NCI-H446 (cell line): ENCODE measurements around the gene SNCA.

Source experiments
- DNase-seq, 2 experiments: peaks; one replicate each; lab custom pipeline; 2025; lab: John Stamatoyannopoulos, UW

The SNCA gene

DNA sequence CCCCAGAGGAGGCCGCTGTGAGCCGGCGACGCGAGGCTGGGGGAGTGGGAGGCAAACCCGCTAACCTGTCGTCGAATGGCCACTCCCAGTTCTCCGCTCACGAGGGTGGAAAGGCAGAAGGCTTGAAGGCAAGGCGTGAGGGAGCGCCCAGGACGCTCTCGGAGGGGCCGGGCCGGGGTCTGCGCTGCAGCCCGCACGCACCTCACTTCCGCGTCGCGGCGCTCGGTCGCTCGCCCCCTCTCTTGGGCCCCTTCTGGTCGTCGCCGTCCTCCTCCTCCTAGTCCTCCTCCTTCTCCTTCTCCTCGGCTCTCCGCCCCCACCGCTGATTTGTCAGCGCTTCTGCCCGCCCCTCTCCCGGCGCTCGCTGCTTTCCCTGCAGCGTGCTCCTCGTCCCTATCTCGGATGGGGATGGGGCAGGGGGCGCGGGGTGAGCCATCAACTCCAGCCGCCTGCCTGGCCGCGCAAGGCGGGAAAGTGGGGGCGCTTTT is at the start of gene SNCA:
SNCA (minus strand) TSS at position 265 of the 488 bp plus-strand sequence. CDS start 1,494 bp downstream, outside the sequence.
- peak; percentile 82 to 89 for DNase-seq

DNA sequence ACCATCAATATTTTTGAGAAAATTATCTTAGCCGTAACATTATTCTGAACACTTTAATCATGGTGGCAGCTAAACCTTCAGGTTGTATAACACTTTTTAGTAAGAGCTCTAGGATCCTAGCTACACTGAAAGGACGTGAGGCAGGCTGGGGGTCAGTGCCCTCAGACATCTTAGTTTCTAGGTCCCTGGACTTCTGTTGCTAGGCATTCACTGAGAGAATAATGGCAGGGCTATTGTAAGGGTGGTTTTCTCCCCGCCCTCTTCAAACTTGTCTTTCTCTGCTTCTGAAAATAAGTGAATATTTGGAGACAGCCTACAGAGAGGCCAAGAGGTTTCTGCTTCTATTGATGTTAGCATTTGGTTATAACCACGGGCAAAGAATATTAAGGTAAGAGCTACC is 42.3 kb upstream of the SNCA start:
- no peak for DNase-seq

- DNase-seq = no peak
Measured at GRCh38 chr4:89878611-89879010, 41.6 kb upstream of the SNCA start.

DNA sequence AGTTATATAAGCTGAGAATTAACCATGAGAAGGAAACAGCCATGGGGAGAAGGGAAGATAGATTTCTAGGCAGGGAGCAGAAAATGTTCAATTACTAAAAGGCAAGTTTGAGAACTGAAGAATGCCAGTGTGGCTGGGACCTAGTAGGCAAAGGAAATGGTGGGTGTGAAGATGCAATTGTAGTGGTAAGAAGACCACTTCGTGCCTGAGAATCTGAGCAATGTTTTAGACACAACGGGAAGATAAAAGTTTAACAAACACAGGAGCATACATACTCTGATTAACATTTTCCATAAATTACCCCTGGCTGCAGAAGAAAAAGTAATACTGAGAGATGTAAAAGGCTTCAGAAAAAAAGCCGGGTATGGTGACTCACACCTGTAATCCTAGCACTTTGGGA is 39.6 kb upstream of the SNCA start:
- no peak for DNase-seq

DNA sequence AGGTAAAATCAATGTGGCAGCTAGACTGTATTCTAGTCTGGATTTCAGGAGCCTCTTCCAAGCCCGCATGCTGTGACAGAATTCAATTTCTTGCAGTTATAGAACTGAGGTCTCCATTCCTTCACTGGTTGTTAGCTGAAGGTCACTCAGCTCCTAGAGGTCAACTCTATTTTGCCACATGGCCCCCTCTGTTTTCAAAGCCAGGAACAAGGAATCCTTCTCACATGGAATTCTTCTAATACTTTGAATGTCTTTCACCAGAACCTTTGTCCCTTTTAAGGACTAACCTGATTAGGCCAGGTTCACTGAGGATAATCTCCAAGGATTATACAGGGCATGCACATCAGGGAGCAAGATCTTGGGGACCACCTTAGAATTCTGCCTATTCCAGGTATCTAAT is 34.2 kb upstream of the SNCA start:
- DNase-seq = no peak

DNA sequence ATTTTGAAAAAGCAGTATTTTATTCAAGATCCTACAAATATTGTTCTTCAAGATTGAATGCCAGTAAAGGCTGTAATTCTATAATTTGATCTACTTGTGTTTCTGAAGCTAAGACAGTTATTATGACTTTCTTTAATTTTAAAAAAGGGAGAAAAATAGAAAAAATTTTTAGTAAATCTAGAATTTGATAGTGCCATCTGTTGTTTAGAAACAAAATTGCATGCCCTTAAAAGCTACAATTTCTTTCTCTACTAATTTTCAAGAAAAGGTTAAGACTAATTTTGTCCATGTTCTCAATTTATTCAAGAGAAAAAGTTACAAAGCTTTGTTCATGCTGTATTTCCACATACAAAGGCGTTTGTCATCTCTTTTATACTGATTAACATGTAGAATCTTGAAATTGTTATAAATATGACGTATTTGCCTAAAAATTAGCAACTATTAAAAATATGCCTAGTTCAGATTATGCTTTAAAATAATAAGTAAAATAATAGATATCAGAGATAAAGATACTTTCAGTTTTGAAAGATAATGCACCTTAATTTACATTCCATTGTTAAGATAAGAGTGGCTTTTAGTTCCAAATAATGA is 32.1 kb upstream of the SNCA start:
- DNase-seq = peak in 1 of 2 experiments; percentile 16

DNA sequence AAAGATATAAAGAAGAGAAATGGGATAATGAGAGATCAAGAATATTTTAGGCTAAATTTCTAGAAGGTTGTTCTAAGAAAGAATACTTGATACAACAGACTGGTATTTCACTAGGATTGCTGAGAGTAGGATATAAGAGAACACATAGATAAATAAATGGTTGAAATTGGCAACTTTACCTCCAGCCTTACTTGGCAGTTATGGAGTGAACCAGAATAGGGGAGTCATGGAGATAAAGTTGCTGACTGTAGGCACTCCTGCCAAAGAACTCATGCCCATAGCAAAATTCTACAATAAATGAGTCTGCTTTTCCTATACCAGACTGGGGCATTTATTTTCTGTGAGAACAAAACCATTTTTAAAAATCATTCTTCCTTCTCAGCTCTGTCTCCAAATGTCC is 31.3 kb upstream of the SNCA start:
- DNase-seq = peak in 1 of 2 experiments; percentile 8

- DNase-seq = no peak
Measured at GRCh38 chr4:89863533-89863932, 26.6 kb upstream of the SNCA start.

GRCh38 chr4:89860971-89861370 is 24.0 kb upstream of the SNCA start:
- DNase-seq = no peak

GRCh38 chr4:89855236-89855635 is 18.3 kb upstream of the SNCA start:
- DNase-seq = no peak

- DNase-seq = peak in 1 of 2 experiments; percentile 11
Measured at GRCh38 chr4:89847571-89848325, 10.8 kb upstream of the SNCA start.

DNA sequence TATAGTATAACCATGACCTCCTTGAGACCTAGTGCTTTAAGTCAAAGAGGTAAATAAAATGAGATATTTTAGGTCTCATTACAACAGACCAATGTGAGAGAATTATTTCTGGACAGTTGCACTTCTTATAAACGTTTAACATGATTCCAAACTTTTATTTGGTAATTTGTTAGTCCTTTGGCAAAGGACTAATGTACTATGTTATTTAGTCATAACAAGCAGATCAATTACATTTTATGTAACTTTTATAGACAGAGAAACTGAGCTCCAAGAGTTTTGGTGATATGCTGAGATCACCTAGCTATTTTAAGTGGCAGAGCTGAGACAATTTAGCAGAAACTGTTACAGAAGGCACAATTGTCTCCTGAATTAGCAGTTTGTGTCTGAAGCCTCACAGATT is 2.6 kb upstream of the SNCA start:
- DNase-seq = no peak

DNA sequence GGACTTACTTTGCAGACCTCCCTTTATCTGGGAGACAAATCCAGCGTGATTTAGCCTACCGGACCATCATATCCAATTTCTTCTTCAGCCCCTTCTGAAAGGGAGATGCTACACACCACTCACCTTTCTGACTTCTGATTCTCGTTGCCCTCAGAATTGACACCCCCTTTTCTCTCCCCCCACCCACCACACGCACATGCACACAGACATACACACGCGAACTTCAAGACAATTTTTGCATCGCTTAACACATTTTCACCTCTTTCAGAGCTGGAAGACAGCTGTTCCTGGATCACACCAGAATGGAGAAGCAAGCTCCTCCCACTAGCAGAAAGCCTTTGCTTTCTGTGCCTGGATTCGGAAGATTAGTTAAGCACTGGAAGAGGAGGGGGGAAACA is 1.0 kb upstream of the SNCA start:
- DNase-seq = peak; percentile 44 to 47

DNA sequence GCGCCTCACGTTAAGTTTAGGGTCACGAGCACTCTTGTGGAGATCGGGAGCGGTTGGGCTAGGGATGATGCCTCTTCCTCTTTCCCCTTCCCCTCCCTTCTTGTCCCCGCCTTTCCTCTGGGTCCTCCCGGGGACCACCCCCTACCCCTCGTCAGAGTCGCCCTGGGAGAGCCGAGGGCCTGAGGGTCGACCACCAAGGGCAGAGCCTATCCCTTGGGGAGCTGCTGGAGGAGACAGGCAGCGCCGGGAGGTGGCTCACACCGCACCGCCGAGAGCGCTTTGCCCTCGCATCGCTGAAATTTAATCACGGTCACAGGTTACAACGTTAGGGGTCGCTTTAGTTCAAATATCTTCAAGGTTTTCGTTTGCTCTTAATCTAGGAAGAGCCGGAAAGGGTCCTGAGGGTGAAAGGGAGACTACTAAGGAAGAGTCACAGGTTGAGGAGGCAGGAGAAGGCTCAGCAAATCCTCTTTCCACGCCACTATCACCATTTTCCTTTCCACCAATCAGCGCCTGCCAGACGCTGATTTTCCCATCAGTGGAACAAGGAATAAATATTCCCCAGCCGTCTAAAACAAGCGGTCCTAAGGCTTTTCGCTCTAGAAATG is 528 bp upstream of the SNCA start:
- DNase-seq = peak; percentile 47 to 55

- DNase-seq = peak in 1 of 2 experiments; percentile 44
Measured at GRCh38 chr4:89836031-89836745, 773 bp downstream of the SNCA start.

- no peak for DNase-seq
Measured at GRCh38 chr4:89835413-89835812, 1.5 kb downstream of the SNCA start.

DNA sequence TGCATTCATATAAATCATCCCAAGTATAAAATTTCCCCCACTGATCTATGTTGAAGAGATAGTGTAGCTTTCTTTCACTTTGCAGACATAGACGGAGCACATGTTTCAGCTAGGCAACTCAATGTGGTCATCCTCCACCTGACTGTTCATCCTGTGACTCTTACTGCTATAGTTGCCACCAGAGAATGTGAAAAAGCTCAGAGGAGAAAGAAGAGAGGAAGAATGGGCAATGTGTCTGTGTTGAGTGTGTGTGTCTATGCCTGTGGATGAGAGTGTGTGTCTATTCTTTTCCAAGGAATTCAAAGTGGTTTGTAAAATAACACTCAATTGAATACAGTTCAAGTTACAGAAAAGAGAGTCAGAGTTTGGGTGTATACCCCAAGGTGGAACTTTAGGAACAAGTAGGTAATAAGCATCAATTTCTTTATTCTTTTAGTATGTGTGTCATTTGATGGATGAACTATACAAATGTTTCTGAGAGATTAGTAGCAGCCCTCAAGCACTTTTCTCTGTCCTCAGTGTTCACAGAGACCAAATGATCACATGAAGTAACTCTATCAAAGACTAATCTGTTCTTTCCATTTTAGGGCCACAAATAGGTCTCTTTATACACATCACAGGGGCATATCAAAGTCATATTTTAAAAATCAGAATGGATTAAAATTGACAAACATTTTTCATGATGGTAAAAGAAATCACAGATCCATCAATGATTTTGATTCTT is 2.3 kb downstream of the SNCA start:
- no peak for DNase-seq

- no peak for DNase-seq
Measured at GRCh38 chr4:89829470-89830138, 7.4 kb downstream of the SNCA start.

- no peak for DNase-seq
Measured at GRCh38 chr4:89823416-89823815, 13.5 kb downstream of the SNCA start.

DNA sequence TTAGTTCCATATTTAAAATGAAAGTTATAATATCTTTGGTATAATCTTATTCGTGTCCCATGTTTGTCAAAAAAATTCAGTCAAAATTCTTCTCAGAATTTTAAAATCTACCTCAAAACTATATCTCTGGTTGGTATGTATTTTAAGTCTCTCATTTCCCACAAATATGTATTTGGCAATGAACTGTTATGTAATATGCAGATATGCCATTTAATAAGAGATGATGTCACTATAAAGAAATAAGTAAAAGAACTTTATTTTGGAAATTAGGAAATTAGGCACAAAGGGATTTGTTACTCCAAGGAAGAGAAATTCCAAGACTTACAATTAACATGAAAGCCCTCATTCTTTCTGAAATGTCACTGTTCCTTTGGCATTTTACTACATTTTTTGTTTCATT is 15.3 kb downstream of the SNCA start:
- no peak for DNase-seq

DNA sequence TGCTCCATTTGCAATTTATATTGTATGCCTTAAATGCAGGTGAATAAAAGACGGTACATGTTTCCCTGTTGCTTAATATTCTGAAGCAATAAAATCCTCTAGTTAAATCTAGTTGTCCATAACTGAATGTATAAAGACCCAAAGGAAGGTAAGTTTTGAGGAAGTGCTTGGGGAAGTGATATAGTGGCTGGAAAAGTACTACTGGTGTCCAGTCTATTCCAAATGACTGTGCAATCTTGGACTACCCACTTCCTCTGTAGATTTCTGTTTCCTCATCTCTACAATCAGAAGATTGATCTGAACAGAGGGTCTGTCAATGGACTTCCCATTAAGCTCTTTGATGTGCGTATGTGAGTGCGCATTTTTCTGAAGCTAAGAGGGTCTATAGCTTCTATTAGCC is 17.0 kb downstream of the SNCA start:
- no peak for DNase-seq
